Spleen (tissue), 13 donors: ENCODE measurements around the gene RNASE3. TPM values are rescaled to one million over a fixed set of nuclear protein-coding genes. Genes with fewer than 3 reads are reported as not detected.
A peak's percentile ranks its signal among the peaks of the same experiment; 100 is the strongest.
"Not testable (repeated sequence)": the region's sequence is repeated elsewhere in the genome, so short reads cannot be mapped to it uniquely, and the experiment has no call there.

Experiments
- DNase-seq: peaks from one replicate; pipeline ENCODE4 v3.0.0-alpha.2; 2020
- H3K27ac ChIP-seq, 8 donors: fragments of 200-600 bp; sonication (generic) in 7 of 8; 1 replicate in 4 of 8; 2 replicates in 4 of 8; pipeline versions ENCODE4 v1.5.0 to v1.8.0; 2016 to 2021; ENCODE audit warnings: inconsistent platforms in 4 of 8, mild to moderate bottlenecking in 4 of 8, moderate library complexity in 1 of 8
- H3K27me3 ChIP-seq, 7 donors: fragments of 200-600 bp; sonication (generic) in 6 of 7; replicated peaks in 1 of 7; 1 replicate in 4 of 7; 2 replicates in 3 of 7; pipeline versions ENCODE4 v1.5.0 to v1.8.0; 2016 to 2021; ENCODE audit warnings: inconsistent platforms in 3 of 7, mild to moderate bottlenecking in 1 of 7
- H3K36me3 ChIP-seq, 6 donors: fragments of 200-600 bp; sonication (generic) in 5 of 6; 1 replicate in 4 of 6; 2 replicates in 2 of 6; pipeline versions ENCODE4 v1.5.0 to v1.8.0; 2016 to 2021; ENCODE audit warnings: inconsistent platforms in 2 of 6
- H3K4me1 ChIP-seq, 6 donors: fragments of 200-600 bp; sonication (generic) in 5 of 6; 1 replicate in 3 of 6; 2 replicates in 3 of 6; pipeline versions ENCODE4 v1.5.0 to v1.8.0; 2016 to 2021; ENCODE audit warnings: inconsistent platforms in 3 of 6
- H3K4me3 ChIP-seq, 8 donors: fragments of 200-600 bp; sonication (generic) in 7 of 8; 1 replicate in 4 of 8; 2 replicates in 4 of 8; pipeline versions ENCODE4 v1.5.0 to v1.8.0; 2016 to 2021; ENCODE audit warnings: inconsistent platforms in 4 of 8, mild to moderate bottlenecking in 4 of 8, moderate library complexity in 2 of 8
- H3K9me3 ChIP-seq, 8 donors: fragments of 200-600 bp; sonication (generic) in 7 of 8; 1 replicate in 4 of 8; 2 replicates in 4 of 8; pipeline versions ENCODE4 v1.5.0 to v1.8.0; 2016 to 2021; ENCODE audit warnings: inconsistent platforms in 4 of 8
- CTCF ChIP-seq, 11 experiments: fragments of 200-600 bp in 7 of 11; fragments of 450-650 bp in 4 of 11; sonication (generic) in 4 of 11; IDR thresholded peaks in 8 of 11; conservative IDR thresholded peaks in 3 of 11; 1 replicate in 7 of 11; 2 replicates in 4 of 11; pipeline versions ENCODE4 v1.4.0 to v1.8.0; 2016 to 2021; ENCODE audit warnings: antibody characterized with exemption in 11 of 11, inconsistent platforms in 4 of 11, mild to moderate bottlenecking in 1 of 11
- POLR2A ChIP-seq, 3 donors: fragments of 450-650 bp; IDR thresholded peaks; one replicate each; pipeline ENCODE4 v1.5.1; 2017; ENCODE audit warnings: antibody characterized with exemption in 3 of 3, mild to moderate bottlenecking in 1 of 3
- POLR2AphosphoS5 ChIP-seq, 3 donors: sonication (generic); formaldehyde crosslinking; IDR thresholded peaks; one replicate each; pipeline ENCODE4 v1.5.1; 2017; ENCODE audit warnings: antibody characterized with exemption in 3 of 3
- WGBS, 5 donors: extraction: QIAGEN DNeasy Blood & Tissue Kit in 3 of 5; methylation state at CpG; one replicate each; pipeline versions ENCODE4 v1.1.5 to v1.1.7; 2013 to 2018; 5-methylcytosine and 5-hydroxymethylcytosine counted together
- intact Hi-C: fragments of 100-400 bp; cut with DNase I; formaldehyde crosslinking; loops from one replicate; pipeline ENCODE4 v1.15.0; 2023; ENCODE audit warnings: low total_unique reads
- long read RNA-seq, 2 donors: transcript quantifications; one replicate each; lab custom pipeline, GENCODE V29; 2026
- polyA plus RNA-seq, 3 donors: library from polyadenylated mRNA; stranded (reverse); fragments of 200-250 nt; gene quantifications; one replicate each; pipeline ENCODE4 v1.2.1, GENCODE V29; 2013
- total RNA-seq, 7 donors: library from RNA; depleted of rRNA in 3 of 7; stranded (reverse); fragments of >200 nt in 3 of 7; fragmentation: NEBNext Ultra II Directional in 4 of 7; extraction: Animal tissue kit (Norgen Biotek cat#: 25700) in 4 of 7; gene quantifications; one replicate each; pipeline versions ENCODE4 v1.1.0 to v1.2.1, GENCODE V29; 2016 to 2021
- donor health status: healthy with polysubstance abuse.
- donor health status: DM: no; HTN: no; CAD: no; lungs with moderate emphysema.
- donor health status: DM: no; HTN: no; CAD: no.
- donor health status: Bipolar disorder and iron deficiency.
- donor health status: healthy.
- donor health status: DM: no; HTN: no; CAD: no.
- donor health status: DM: yes; HTN: yes; CAD: no.

The RNASE3 gene
- total RNA-seq: 10 to 100 TPM in 2 of 7 donors, 1 to 10 TPM in 5; 1.4 to 24.0 (median 2.7) TPM
- polyA plus RNA-seq: 1 to 10 TPM in 2 of 3 donors, under 1 TPM in 1; 0.62 to 2.8 (median 2.4) TPM
- long read RNA-seq, donor 1: 0 reads
- long read RNA-seq, donor 2: 0 reads

GRCh38 chr14:20891126-20891825, at the start of gene RNASE3:
Gene RNASE3 (plus strand): TSS chr14:20891385. CDS start chr14:20891687, 302 bp downstream.
- H3K27me3 ChIP-seq, intact Hi-C loops, H3K9me3 ChIP-seq, H3K4me3 ChIP-seq, H3K36me3 ChIP-seq: not testable (repeated sequence)
- DNase-seq: peak; percentile 66
- peak within 1 kb of the TSS in 4 of 8 donors; percentile 45 to 81 (median 64) for H3K27ac ChIP-seq
- H3K4me1 ChIP-seq: peaks cover 0 to 11% (median 0%) of the 10 kb centered on the region in 6 donors
- WGBS, 5 donors: 37 to 71% (median 51%) methylated on average over 8 to 11 of the region's 11 CpGs

GRCh38 chr14:20846560-20846959, 44.6 kb upstream of the RNASE3 start:
- H3K27ac ChIP-seq: peak overlapping the region in 2 of 8 donors; percentile 49 to 51
- DNase-seq: no peak
- H3K9me3 ChIP-seq: no peaks in the 10 kb centered on the region
- WGBS, 5 donors: 55 to 75% (median 63%) methylated on average over 6 of the region's 6 CpGs
- no peaks in the 10 kb centered on the region for H3K36me3 ChIP-seq
- intact Hi-C loops: no loop called here
- no peak overlapping the region for H3K4me3 ChIP-seq
- H3K27me3 ChIP-seq: no peaks in the 10 kb centered on the region
- TF ChIP-seq CTCF (IDR thresholded peaks at IDR 0.05 in 8 of 11, conservative IDR thresholded peaks at IDR 0.05 in 3 of 11) (no peak), POLR2A (IDR thresholded peaks at IDR 0.05) (no peak), POLR2AphosphoS5 (IDR thresholded peaks at IDR 0.05) (no peak)
- peaks cover 0 to 18% (median 0%) of the 10 kb centered on the region in 6 donors for H3K4me1 ChIP-seq

- intact Hi-C loops: no loop called here
- Histone ChIP-seq H3K27me3 (no peaks in the 10 kb centered on the region), H3K36me3 (no peaks in the 10 kb centered on the region), H3K4me3 (no peak overlapping the region), H3K9me3 (no peaks in the 10 kb centered on the region), H3K4me1 (peaks cover 0 to 18% (median 0%) of the 10 kb centered on the region in 6 donors), H3K27ac (no peak overlapping the region)
- no peak for DNase-seq
- TF ChIP-seq POLR2A (IDR thresholded peaks at IDR 0.05) (no peak), POLR2AphosphoS5 (IDR thresholded peaks at IDR 0.05) (no peak), CTCF (IDR thresholded peaks at IDR 0.05 in 8 of 11, conservative IDR thresholded peaks at IDR 0.05 in 3 of 11) (no peak)
- 78 to 83% (median 80%) methylated on average over 9 of the region's 9 CpGs for WGBS, 5 donors
Measured at GRCh38 chr14:20848316-20848954, 42.8 kb upstream of the RNASE3 start.

GRCh38 chr14:20848955-20849570, 42.1 kb upstream of the RNASE3 start:
- H3K27me3 ChIP-seq: no peaks in the 10 kb centered on the region
- no peaks in the 10 kb centered on the region for H3K9me3 ChIP-seq
- no peak for DNase-seq
- no peaks in the 10 kb centered on the region for H3K36me3 ChIP-seq
- TF ChIP-seq POLR2A (IDR thresholded peaks at IDR 0.05): no peak
- no peak for TF ChIP-seq CTCF (IDR thresholded peaks at IDR 0.05 in 8 of 11, conservative IDR thresholded peaks at IDR 0.05 in 3 of 11)
- no peak for TF ChIP-seq POLR2AphosphoS5 (IDR thresholded peaks at IDR 0.05)
- intact Hi-C loops: no loop called here
- H3K4me3 ChIP-seq: no peak overlapping the region
- WGBS, 5 donors: 43 to 62% (median 50%) methylated on average over 4 of the region's 4 CpGs
- peaks cover 0 to 18% (median 0%) of the 10 kb centered on the region in 6 donors for H3K4me1 ChIP-seq
- H3K27ac ChIP-seq: no peak overlapping the region
